Neural crest cell (in vitro differentiated cells): Measurements from ENCODE around the gene SP4. TPM values are rescaled to one million over a fixed set of nuclear protein-coding genes. Genes with fewer than 3 reads are reported as not detected.

ENCODE experiments used
- DNase-seq: peaks from one replicate; pipeline ENCODE4 v3.0.0; 2021; ENCODE audit warnings: low read depth, mixed read lengths, low spot score
- H3K27ac Mint-ChIP-seq: one replicate; pipeline ENCODE4 v1.8.0; 2021; ENCODE audit warnings: mild to moderate bottlenecking, mixed read lengths; ENCODE audit not compliant: unreplicated experiment
- H3K27me3 Mint-ChIP-seq: 2 replicates; pipeline ENCODE4 v1.8.0; 2021; ENCODE audit warnings: low read depth, mild to moderate bottlenecking, mixed read lengths
- H3K36me3 Mint-ChIP-seq: 2 replicates; pipeline ENCODE4 v1.8.0; 2021; ENCODE audit warnings: low read depth, mild to moderate bottlenecking, mixed read lengths
- H3K4me1 Mint-ChIP-seq: 2 replicates; pipeline ENCODE4 v1.8.0; 2021; ENCODE audit warnings: mixed read lengths
- H3K4me3 Mint-ChIP-seq: one replicate; pipeline ENCODE4 v1.8.0; 2021; ENCODE audit warnings: mild to moderate bottlenecking, mixed read lengths
- H3K9me3 Mint-ChIP-seq: 2 replicates; pipeline ENCODE4 v1.8.0; 2021; ENCODE audit warnings: mixed read lengths
- total RNA-seq: library from RNA; stranded (reverse); gene quantifications from 2 replicates; pipeline ENCODE4 v1.2.1, GENCODE V29; 2021
- TF ChIP-seq, protein P1 (sequence below): fragments of 200-600 bp; sonication (generic); conservative IDR thresholded peaks from 2 replicates; pipeline ENCODE4 v1.5.0; 2021; ENCODE audit warnings: antibody characterized with exemption, mild to moderate bottlenecking

Gene SP4
- total RNA-seq, 1 donor from 2014 or later = 20.6 TPM

DNA sequence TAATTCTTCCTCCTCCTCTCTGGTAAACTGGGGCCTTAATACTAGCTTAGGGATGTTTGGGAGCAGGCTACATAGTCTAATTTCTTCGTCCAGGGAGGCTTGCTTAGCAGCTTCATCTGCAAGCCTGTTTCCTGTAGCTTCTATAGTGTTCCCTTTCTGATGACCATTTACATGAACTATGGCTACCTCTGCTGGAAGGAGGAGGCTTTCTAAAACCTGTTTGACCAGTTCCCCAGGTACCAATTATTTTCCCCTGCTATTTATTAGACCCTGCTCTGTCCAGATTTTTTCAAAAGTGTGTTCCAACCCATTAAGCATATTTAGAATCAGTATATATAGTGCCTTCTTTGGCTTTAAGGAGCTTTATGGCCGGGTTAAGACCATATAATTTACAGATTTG lies 76.1 kb downstream of the SP4 start:
- TF ChIP-seq, protein P1, sequence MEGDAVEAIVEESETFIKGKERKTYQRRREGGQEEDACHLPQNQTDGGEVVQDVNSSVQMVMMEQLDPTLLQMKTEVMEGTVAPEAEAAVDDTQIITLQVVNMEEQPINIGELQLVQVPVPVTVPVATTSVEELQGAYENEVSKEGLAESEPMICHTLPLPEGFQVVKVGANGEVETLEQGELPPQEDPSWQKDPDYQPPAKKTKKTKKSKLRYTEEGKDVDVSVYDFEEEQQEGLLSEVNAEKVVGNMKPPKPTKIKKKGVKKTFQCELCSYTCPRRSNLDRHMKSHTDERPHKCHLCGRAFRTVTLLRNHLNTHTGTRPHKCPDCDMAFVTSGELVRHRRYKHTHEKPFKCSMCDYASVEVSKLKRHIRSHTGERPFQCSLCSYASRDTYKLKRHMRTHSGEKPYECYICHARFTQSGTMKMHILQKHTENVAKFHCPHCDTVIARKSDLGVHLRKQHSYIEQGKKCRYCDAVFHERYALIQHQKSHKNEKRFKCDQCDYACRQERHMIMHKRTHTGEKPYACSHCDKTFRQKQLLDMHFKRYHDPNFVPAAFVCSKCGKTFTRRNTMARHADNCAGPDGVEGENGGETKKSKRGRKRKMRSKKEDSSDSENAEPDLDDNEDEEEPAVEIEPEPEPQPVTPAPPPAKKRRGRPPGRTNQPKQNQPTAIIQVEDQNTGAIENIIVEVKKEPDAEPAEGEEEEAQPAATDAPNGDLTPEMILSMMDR = no peak
- no peak for DNase-seq
- no peaks in the 10 kb centered on the region for H3K4me1 Mint-ChIP-seq
- H3K27ac Mint-ChIP-seq = no peak overlapping the region
- H3K36me3 Mint-ChIP-seq = peaks cover 72% of the 10 kb centered on the region
- H3K4me3 Mint-ChIP-seq = no peak overlapping the region
- peaks cover 14% of the 10 kb centered on the region for H3K9me3 Mint-ChIP-seq
- no peaks in the 10 kb centered on the region for H3K27me3 Mint-ChIP-seq

DNA sequence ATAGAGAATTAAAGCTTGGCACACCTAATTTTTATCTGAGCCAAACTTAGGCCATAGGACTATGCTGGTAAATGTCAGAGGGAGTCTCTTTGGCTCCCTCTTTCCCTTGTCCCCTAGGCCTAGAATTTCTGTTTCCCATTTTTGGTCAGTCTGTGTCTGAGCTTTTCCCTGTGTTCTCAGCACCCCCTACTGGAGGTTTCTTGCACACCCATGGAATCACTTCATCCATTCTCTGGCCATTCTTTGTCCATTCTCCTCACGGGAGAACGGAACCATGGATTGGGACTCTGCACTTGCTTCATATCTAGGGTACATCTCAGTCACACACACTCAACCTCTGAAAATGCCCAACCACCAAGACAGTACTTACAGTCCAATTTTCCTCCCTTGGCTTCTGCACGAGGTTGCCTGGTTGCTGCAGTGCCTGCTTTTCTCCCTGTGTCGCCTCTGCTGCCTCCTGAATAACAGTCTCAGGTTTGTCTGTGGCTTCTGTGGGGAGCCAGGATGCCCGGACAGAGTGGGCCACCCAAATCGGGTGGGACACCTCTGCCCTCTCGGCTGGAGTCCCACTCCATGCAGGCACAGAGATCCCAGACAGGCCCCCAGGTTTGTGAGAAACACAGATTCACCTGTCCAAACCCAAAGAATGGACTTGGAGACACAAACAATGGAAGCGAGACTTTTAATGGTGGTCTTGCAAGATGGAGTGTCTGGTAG lies 79.9 kb downstream of the SP4 start:
- TF ChIP-seq, protein P1 = peak; percentile 68
- no peaks in the 10 kb centered on the region for H3K4me1 Mint-ChIP-seq
- H3K36me3 Mint-ChIP-seq = peaks cover 67% of the 10 kb centered on the region
- H3K9me3 Mint-ChIP-seq = peaks cover 3% of the 10 kb centered on the region
- peak; percentile 11 for DNase-seq
- no peak overlapping the region for H3K4me3 Mint-ChIP-seq
- H3K27ac Mint-ChIP-seq = no peak overlapping the region
- no peaks in the 10 kb centered on the region for H3K27me3 Mint-ChIP-seq

DNA sequence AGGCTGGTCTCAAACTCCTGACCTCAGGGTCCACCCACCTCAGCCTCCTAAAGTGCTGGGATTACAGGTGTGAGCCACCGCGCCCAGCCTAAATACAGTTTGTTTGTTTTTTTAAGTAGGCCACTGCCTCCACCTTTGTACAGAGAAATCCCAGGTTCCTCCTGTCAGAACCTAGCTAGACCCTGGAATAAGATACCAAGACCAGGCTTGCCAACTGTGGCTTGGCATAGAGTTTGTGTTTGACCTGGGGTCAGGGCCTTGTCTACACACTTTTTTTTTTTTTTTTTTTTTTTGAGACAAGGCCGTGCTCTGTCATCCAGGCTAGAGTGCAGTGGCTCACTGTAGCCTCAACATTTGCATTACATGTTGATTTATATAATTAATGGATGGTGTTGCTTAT lies 80.7 kb downstream of the SP4 start:
- Mint-ChIP-seq H3K9me3 (peaks cover 3% of the 10 kb centered on the region), H3K36me3 (peaks cover 62% of the 10 kb centered on the region), H3K4me1 (no peaks in the 10 kb centered on the region), H3K27me3 (no peaks in the 10 kb centered on the region), H3K27ac (no peak overlapping the region), H3K4me3 (no peak overlapping the region)
- DNase-seq = no peak
- TF ChIP-seq, protein P1 = no peak

DNA sequence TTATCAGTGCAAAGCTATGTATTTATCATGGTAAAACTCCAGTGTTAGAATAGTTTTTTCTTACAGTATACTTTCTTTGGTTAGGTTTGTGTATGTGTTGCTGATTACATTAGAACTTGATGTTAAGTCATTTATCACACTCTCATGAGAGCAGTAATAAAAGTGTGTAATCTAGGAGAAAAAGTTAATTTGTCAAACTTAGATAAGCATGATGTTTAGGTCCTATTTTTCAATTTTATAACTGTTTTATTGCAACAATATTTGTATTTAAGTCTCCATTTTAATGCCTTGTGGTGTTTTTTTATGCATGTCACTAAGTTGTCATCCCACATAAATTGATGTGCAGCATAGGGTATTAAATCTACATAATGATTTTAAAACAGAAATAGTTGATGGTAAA lies 86.2 kb downstream of the SP4 start:
- H3K27me3 Mint-ChIP-seq = no peaks in the 10 kb centered on the region
- H3K9me3 Mint-ChIP-seq = no peaks in the 10 kb centered on the region
- no peak for DNase-seq
- peaks cover 23% of the 10 kb centered on the region for H3K36me3 Mint-ChIP-seq
- H3K4me3 Mint-ChIP-seq = no peak overlapping the region
- TF ChIP-seq, protein P1 = no peak
- no peaks in the 10 kb centered on the region for H3K4me1 Mint-ChIP-seq
- H3K27ac Mint-ChIP-seq = no peak overlapping the region

DNA sequence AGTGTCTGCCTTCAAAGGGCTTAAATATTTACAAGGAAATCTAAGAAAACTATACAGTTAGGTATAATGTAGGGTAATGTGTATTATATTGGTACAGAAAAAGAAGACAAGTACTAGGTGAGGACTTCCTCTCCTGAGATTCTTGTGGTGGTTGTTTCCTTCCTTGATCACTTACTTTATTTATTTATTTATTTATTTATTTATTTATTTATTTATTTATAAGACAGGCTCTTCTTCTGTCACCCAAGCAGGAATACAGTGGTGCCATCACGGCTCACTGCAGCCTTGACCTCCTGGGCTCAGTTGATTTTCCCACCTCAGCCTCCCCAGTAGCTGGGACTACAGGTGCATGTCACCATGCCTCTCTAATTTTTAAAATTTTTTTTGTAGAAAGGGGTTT lies 96.8 kb downstream of the SP4 start:
- TF ChIP-seq, protein P1 = no peak
- DNase-seq = no peak
- Mint-ChIP-seq H3K36me3 (peaks cover 3% of the 10 kb centered on the region), H3K4me1 (no peaks in the 10 kb centered on the region), H3K4me3 (no peak overlapping the region), H3K27ac (no peak overlapping the region), H3K9me3 (peaks cover 12% of the 10 kb centered on the region), H3K27me3 (peaks cover 2% of the 10 kb centered on the region)
